ENCODE measurements around the gene MDC1. TPM values are rescaled to one million over a fixed set of nuclear protein-coding genes. Genes with fewer than 3 reads are reported as not detected.
A peak's percentile ranks its signal among the peaks of the same experiment; 100 is the strongest.

The MDC1 gene
- total RNA-seq, 4 donors from 2014 or later = 2.4 to 7.4 (median 7.0) TPM

DNA sequence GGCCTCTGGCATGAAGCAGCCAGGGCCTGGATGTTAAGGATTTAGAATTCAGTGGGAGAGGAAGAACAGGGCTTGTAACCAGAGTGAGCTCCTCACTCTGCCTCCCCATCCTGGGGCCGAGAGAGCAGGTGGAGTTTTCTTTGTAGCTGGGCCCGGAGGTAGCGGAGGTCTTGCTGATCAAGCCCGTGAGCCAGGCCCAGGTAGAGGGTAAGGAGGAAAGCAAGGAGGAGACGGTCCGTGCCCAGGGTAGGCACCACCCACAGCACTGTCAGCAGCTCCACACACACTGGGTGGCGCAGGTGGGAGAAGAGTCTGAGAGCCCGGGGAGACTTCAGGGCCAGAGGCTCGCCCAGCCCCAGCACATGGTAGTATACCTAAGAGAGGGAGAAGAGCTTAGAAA is 28.5 kb downstream of the MDC1 start:
- 65 to 80% methylated on average over 9 of the region's 9 CpGs for WGBS, 2 donors
- intact Hi-C loops (cut with DNase I) = loop anchor here (10.0 kb wide), 1 partner anchor 196 kb away; the partner anchor contains the start of gene DDR1
- peaks cover 43 to 73% (median 50%) of the 10 kb centered on the region in 3 donors for H3K4me1 ChIP-seq
- no peak for DNase-seq
- no peaks in the 10 kb centered on the region for H3K27me3 ChIP-seq
- peak overlapping the region in 3 of 4 donors; percentile 73 to 92 (median 86) for H3K4me3 ChIP-seq
- peak overlapping the region; percentile 96 to 99 (median 98) for H3K27ac ChIP-seq
- H3K36me3 ChIP-seq = no peaks in the 10 kb centered on the region
- TF ChIP-seq, protein P1, sequence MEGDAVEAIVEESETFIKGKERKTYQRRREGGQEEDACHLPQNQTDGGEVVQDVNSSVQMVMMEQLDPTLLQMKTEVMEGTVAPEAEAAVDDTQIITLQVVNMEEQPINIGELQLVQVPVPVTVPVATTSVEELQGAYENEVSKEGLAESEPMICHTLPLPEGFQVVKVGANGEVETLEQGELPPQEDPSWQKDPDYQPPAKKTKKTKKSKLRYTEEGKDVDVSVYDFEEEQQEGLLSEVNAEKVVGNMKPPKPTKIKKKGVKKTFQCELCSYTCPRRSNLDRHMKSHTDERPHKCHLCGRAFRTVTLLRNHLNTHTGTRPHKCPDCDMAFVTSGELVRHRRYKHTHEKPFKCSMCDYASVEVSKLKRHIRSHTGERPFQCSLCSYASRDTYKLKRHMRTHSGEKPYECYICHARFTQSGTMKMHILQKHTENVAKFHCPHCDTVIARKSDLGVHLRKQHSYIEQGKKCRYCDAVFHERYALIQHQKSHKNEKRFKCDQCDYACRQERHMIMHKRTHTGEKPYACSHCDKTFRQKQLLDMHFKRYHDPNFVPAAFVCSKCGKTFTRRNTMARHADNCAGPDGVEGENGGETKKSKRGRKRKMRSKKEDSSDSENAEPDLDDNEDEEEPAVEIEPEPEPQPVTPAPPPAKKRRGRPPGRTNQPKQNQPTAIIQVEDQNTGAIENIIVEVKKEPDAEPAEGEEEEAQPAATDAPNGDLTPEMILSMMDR (IDR thresholded peaks at IDR 0.05) = no peak
- TF ChIP-seq POLR2A (IDR thresholded peaks at IDR 0.05) = no peak
- no peaks in the 10 kb centered on the region for H3K9me3 ChIP-seq

DNA sequence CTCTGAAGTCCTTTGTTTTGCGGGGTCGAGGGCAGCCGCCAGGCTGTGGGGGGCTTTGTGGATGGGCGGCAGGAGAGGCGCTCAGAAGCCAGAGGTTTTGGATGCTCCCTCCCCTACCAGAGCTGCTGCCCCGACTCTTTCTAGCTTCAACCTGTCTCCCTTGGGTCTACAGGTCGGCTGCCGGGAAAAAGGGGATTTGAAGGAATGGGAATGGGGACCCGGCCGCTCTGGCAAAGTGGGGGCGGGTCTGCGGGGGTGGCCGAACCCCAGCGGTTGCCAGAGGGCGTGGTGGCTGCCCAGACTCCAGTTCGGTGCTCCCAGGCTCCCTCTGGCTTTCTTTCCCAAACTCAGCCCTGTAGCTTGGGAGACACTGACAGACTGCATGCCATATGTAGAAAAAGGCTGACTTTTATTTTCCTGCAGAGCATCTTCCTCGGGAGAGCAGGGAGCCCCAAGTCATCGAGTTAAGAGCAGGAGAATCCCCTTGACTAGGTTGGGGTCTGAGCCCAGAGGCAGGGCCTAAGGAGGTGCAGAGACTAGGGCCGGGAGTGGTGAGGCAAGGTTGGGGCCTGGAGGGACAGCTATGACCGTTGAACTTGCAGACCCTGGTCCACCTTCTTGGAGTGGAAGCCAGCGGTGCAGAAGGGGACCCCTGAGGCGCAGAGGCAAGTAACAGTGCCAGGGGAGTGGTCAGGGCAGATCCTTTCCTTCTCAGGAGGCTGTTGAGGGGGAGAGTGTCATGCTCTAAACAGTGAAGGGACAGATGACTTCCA is 29.2 kb downstream of the MDC1 start:
- no peak for DNase-seq
- TF ChIP-seq, protein P1 (IDR thresholded peaks at IDR 0.05) = peak in 1 of 6 experiments; percentile 7
- peak in 1 of 4 donors; percentile 19 for TF ChIP-seq POLR2A (IDR thresholded peaks at IDR 0.05)
- Histone ChIP-seq H3K4me3 (peak overlapping the region; percentile 73 to 92 (median 82)), H3K27ac (peak overlapping the region; percentile 96 to 99 (median 98)), H3K9me3 (no peaks in the 10 kb centered on the region), H3K4me1 (peaks cover 50 to 81% (median 57%) of the 10 kb centered on the region in 3 donors), H3K27me3 (no peaks in the 10 kb centered on the region), H3K36me3 (no peaks in the 10 kb centered on the region)
- 0 to 7% methylated on average over 1 to 16 of the region's 22 CpGs for WGBS, 2 donors
- intact Hi-C loops (cut with DNase I) = loop anchor here (10.0 kb wide), 1 partner anchor 197 kb away; the partner anchor contains the start of gene DDR1

DNA sequence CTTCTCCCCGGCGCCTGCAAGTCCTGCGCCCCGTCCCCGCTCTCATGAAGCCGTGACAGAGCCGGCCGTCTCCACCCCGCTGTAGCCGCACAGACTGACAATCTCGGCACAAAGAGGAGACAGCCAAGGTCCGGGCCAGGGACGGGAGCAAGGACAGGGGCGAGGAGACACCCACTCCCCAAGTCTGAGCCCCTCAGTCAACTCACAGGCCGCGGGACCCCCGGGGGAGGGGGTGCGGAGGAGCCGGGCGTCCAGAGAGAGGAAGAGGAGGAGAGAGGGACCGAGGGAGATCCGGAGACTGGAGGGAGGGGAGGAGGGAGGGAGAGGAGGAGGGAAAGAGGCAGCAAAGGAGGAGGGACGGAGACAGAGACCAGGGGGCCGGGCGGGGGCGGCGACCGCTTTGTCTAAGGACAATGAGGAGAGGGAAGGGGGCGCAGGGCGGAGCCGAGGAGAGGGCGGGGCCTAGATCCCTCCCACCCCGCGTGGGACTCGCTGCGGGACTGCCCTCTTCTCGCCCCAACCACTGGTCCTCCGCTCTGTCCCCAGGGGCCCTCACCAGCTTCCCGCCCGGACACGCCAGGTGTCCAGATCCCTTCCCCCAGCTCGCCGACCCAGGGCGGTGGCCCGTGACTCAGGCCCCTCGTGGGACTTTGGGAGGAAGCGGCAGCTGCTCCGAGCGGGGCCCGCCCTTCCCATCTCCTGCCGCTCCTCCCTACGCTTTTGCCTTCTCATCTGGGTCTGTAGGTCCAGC is 30.0 kb downstream of the MDC1 start:
- DNase-seq = peak; percentile 86
- peak in 2 of 4 donors; percentile 29 to 58 for TF ChIP-seq POLR2A (IDR thresholded peaks at IDR 0.05)
- TF ChIP-seq, protein P1 (IDR thresholded peaks at IDR 0.05) = no peak
- peak overlapping the region; percentile 96 to 99 (median 98) for H3K27ac ChIP-seq
- H3K9me3 ChIP-seq = no peaks in the 10 kb centered on the region
- 0 to 2% methylated on average over 25 to 34 of the region's 52 CpGs for WGBS, 2 donors
- peak overlapping the region; percentile 73 to 92 (median 82) for H3K4me3 ChIP-seq
- intact Hi-C loops (cut with DNase I) = loop anchor here (10.0 kb wide), 1 partner anchor 198 kb away; the partner anchor contains the start of gene DDR1
- H3K4me1 ChIP-seq = peaks cover 57 to 88% (median 65%) of the 10 kb centered on the region in 3 donors
- no peaks in the 10 kb centered on the region for H3K27me3 ChIP-seq
- H3K36me3 ChIP-seq = no peaks in the 10 kb centered on the region

DNA sequence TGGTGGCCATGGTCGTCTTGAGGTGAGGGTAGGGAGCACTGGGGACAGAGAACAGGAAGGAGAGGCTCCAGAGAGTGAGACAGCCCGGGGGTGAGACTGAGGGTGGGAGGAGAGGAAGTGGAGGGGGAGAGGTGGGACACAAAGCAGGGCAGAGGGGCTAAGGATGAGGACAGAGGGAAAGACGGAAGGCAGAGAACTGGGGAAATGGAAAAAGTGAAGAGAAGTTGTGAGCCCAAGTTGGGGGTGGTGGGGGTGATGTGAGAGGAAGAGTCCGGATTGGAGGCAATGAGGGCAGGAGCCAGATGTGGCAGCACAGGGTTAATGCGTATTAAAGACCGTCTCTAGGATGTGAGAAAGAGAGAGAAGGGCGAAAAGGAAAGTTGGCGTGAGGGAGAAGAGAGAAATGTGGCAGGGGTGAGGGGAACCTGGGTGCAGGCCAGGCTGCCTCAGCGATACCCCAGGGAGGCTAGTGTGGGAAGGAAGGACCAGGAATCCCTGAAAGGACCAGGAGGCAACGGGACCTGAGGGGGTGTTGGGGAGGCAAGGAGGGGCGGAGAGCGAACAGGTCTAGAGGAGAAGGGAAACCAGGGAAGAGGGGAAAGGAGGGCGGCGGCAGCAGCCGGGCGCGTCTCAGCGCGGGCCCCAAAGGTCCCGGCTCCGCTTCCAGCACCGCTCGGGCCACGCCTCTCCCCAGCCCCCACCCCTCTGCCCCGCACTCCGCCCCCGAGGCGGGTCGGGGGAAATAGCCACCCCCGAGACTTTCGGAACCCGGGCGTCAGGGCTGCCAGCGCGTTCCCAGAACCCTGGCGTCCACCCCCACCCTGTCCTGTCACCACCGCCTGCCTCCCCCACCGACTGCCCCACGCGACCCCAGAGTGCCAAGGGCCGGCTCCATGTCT is 30.8 kb downstream of the MDC1 start, which contains the start of gene PPP1R18:
TSS of gene PPP1R18 (minus strand) at position 637 of the 899 bp plus-strand sequence. CDS start at position 10, 627 bp downstream.
- intact Hi-C loops (cut with DNase I) = loop anchor here (10.0 kb wide), 1 partner anchor 199 kb away; the partner anchor contains the start of gene DDR1
- no peaks in the 10 kb centered on the region for H3K27me3 ChIP-seq
- H3K9me3 ChIP-seq = no peaks in the 10 kb centered on the region
- H3K4me1 ChIP-seq = peaks cover 62 to 91% (median 63%) of the 10 kb centered on the region in 3 donors
- DNase-seq = peak; percentile 45
- peak within 1 kb of the TSS; percentile 96 to 99 (median 98) for H3K27ac ChIP-seq
- H3K4me3 ChIP-seq = peak within 1 kb of the TSS; percentile 73 to 92 (median 82)
- WGBS, 2 donors = 0 to 1% methylated on average over 11 to 23 of the region's 41 CpGs
- TF ChIP-seq POLR2A (IDR thresholded peaks at IDR 0.05) = peak in 2 of 4 donors; percentile 31 to 72
- TF ChIP-seq, protein P1 (IDR thresholded peaks at IDR 0.05) = no peak
- H3K36me3 ChIP-seq = no peaks in the 10 kb centered on the region

Measured in esophagus squamous epithelium (tissue), 5 donors.